Uterus (tissue), 2 donors: ENCODE data around the gene HBEGF.

Experiments used
- CTCF ChIP-seq, 4 experiments: fragments of 200-600 bp in 2 of 4; fragments of 450-650 bp in 2 of 4; sonication (generic) in 2 of 4; IDR thresholded peaks; one replicate each; pipeline ENCODE4 v1.5.1; 2016 to 2019; ENCODE audit warnings: antibody characterized with exemption in 4 of 4, mild to moderate bottlenecking in 2 of 4, moderate library complexity in 1 of 4
- POLR2A ChIP-seq, 2 donors: fragments of 450-650 bp; IDR thresholded peaks; one replicate each; pipeline ENCODE4 v1.6.1; 2016; ENCODE audit warnings: antibody characterized with exemption in 2 of 2, mild to moderate bottlenecking in 1 of 2, moderate library complexity in 1 of 2

GRCh38 chr5:140360681-140361479, 14.5 kb upstream of the HBEGF start:
- TF ChIP-seq CTCF (IDR thresholded peaks at IDR 0.05): no peak
- TF ChIP-seq POLR2A (IDR thresholded peaks at IDR 0.05): no peak
